ENCODE results near the gene ARHGAP31.

DNA sequence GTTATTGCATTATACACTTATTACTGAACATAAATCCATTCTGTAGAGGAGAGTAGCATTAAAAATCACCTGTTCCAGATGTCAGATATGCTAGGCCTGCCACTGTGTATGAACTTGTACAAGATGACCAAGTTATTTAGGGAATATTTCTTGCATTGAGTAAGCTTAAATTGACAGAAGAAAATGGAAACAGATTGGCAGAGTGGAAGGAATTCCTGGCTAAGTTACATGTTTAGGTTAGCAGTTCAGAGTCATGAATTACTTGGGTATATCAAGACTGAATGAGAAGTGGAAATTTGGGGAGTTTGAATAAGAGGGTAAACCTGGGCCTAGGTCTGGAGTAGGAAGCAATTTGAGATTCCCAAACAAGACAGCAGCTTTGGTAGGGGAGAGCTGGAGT is 44.6 kb downstream of the ARHGAP31 start:
- TF ChIP-seq, protein P1, sequence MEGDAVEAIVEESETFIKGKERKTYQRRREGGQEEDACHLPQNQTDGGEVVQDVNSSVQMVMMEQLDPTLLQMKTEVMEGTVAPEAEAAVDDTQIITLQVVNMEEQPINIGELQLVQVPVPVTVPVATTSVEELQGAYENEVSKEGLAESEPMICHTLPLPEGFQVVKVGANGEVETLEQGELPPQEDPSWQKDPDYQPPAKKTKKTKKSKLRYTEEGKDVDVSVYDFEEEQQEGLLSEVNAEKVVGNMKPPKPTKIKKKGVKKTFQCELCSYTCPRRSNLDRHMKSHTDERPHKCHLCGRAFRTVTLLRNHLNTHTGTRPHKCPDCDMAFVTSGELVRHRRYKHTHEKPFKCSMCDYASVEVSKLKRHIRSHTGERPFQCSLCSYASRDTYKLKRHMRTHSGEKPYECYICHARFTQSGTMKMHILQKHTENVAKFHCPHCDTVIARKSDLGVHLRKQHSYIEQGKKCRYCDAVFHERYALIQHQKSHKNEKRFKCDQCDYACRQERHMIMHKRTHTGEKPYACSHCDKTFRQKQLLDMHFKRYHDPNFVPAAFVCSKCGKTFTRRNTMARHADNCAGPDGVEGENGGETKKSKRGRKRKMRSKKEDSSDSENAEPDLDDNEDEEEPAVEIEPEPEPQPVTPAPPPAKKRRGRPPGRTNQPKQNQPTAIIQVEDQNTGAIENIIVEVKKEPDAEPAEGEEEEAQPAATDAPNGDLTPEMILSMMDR (conservative IDR thresholded peaks at IDR 0.05; ENCODE audit: low read depth in 2 of 2) = no peak
- TF ChIP-seq POLR2AphosphoS5 (IDR thresholded peaks at IDR 0.05; ENCODE audit: low read depth) = no peak
- no peak for TF ChIP-seq EZH2 (IDR thresholded peaks at IDR 0.05; ENCODE audit: low read depth, unreplicated experiment)

Data from GM23338 (cell line).